ENCODE results near the gene APBB1IP. TPM values are rescaled to one million over a fixed set of nuclear protein-coding genes. Genes with fewer than 3 reads are reported as not detected.
A peak's percentile ranks its signal among the peaks of the same experiment; 100 is the strongest.

The APBB1IP gene
- polyA plus RNA-seq, 3 donors: 24.6 to 78.7 (median 45.4) TPM

DNA sequence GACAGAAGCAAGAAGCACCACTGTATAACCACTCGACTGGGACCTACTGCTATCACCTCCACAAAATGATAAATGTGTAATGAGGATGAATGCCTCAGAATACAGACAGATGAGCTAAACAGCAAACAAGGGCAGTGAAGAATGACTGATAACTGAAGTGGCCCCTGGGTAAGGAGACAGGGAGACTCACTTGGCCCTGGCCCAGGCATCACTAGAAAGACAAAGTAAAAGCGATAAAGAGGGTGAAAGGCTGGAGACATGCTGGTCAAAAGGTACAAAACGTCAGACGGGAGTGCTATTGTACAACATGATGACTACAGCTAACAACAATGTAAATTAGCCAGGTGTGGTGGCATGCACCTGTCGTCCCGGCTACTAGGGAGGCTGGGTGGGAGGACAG, 27.8 kb upstream of the APBB1IP start:
- intact Hi-C loops (cut with micrococcal nuclease): no loop called here
- H3K27ac Mint-ChIP-seq: no peak overlapping the region
- 100% methylated on average over 1 of the region's 6 CpGs for WGBS (ENCODE audit: insufficient coverage)

DNA sequence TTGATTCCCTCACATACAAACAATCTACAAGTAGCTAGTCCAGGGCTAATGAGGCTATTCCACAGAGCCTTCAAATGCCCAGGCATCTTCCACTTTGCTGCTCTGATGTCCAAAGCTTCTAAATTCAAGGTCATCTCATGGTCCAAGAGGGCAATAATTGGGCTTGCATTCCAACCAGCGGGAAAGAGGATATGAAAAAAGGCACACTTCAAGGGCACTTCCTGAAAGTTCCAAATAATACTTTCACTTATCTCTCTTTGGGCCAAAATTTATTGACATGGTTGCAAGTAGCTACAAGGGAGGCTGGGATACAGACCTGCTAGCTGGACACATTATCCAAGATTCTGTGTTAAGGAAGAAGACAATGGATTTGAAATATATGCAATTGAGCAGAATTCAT, 25.2 kb upstream of the APBB1IP start:
- no peaks in the 10 kb centered on the region for H3K36me3 Mint-ChIP-seq
- TF ChIP-seq, protein P1, sequence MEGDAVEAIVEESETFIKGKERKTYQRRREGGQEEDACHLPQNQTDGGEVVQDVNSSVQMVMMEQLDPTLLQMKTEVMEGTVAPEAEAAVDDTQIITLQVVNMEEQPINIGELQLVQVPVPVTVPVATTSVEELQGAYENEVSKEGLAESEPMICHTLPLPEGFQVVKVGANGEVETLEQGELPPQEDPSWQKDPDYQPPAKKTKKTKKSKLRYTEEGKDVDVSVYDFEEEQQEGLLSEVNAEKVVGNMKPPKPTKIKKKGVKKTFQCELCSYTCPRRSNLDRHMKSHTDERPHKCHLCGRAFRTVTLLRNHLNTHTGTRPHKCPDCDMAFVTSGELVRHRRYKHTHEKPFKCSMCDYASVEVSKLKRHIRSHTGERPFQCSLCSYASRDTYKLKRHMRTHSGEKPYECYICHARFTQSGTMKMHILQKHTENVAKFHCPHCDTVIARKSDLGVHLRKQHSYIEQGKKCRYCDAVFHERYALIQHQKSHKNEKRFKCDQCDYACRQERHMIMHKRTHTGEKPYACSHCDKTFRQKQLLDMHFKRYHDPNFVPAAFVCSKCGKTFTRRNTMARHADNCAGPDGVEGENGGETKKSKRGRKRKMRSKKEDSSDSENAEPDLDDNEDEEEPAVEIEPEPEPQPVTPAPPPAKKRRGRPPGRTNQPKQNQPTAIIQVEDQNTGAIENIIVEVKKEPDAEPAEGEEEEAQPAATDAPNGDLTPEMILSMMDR (IDR thresholded peaks at IDR 0.05): no peak
- H3K4me3 ChIP-seq (replicated peaks in 1 of 3; ENCODE audit: low read depth in 2 of 3, low read length in 3 of 3): no peak overlapping the region
- no peak overlapping the region for H3K9ac ChIP-seq (ENCODE audit: insufficient read depth, low read length, poor library complexity, severe bottlenecking)
- H2AFZ ChIP-seq (ENCODE audit: insufficient read depth, low read depth, low read length, poor library complexity, severe bottlenecking): no peak overlapping the region
- no peak overlapping the region for H3K27ac ChIP-seq (ENCODE audit: low read depth in 1 of 2, low read length in 2 of 2)
- H4K20me1 ChIP-seq (ENCODE audit: insufficient read depth, low read length): no peaks in the 10 kb centered on the region
- H3K79me2 ChIP-seq (ENCODE audit: insufficient read depth, low read length): no peaks in the 10 kb centered on the region
- H3K27me3 ChIP-seq (ENCODE audit: control insufficient read depth in 2 of 2, insufficient read depth in 2 of 2, low read length in 2 of 2): no peaks in the 10 kb centered on the region
- H3K27me3 Mint-ChIP-seq (ENCODE audit: low read depth in 3 of 3): peaks cover 0 to 3% (median 1%) of the 10 kb centered on the region in 3 donors
- DNase-seq: peak in 2 of 3 donors; percentile 24 to 25
- no peaks in the 10 kb centered on the region for H3K36me3 ChIP-seq (replicated peaks in 1 of 2; ENCODE audit: control insufficient read depth in 1 of 2, insufficient read depth in 2 of 2, low read length in 2 of 2)
- H3K27ac Mint-ChIP-seq: peak overlapping the region in 1 of 7 donors; percentile 5
- H3K4me1 ChIP-seq (ENCODE audit: control insufficient read depth in 1 of 2, insufficient read depth in 2 of 2, low read length in 2 of 2): peaks cover 14 to 19% of the 10 kb centered on the region in 2 donors
- no peak overlapping the region for H3K4me2 ChIP-seq (replicated peaks; ENCODE audit: extremely low read depth, low read length, poor library complexity, severe bottlenecking)
- H3K4me3 Mint-ChIP-seq: no peak overlapping the region
- peaks cover 24% of the 10 kb centered on the region for H3K4me1 Mint-ChIP-seq
- no peaks in the 10 kb centered on the region for H3K9me3 Mint-ChIP-seq
- WGBS (ENCODE audit: insufficient coverage): no CpG with 5 or more reads among the region's 1 CpG
- intact Hi-C loops (cut with micrococcal nuclease): no loop called here
- no peaks in the 10 kb centered on the region for H3K9me3 ChIP-seq (replicated peaks in 1 of 2; ENCODE audit: control insufficient read depth in 1 of 2, insufficient read depth in 1 of 2, low read length in 2 of 2)

More for the DNA sequence above, 27.8 kb upstream of the APBB1IP start:
- Histone ChIP-seq H3K4me1 (ENCODE audit: control insufficient read depth in 1 of 2, insufficient read depth in 2 of 2, low read length in 2 of 2) (peaks cover 19 to 20% of the 10 kb centered on the region in 2 donors), H3K9ac (ENCODE audit: insufficient read depth, low read length, poor library complexity, severe bottlenecking) (no peak overlapping the region), H3K9me3 (replicated peaks in 1 of 2; ENCODE audit: control insufficient read depth in 1 of 2, insufficient read depth in 1 of 2, low read length in 2 of 2) (no peaks in the 10 kb centered on the region), H3K4me3 (replicated peaks in 1 of 3; ENCODE audit: low read depth in 2 of 3, low read length in 3 of 3) (no peak overlapping the region), H3K27me3 (ENCODE audit: control insufficient read depth in 2 of 2, insufficient read depth in 2 of 2, low read length in 2 of 2) (no peaks in the 10 kb centered on the region), H2AFZ (ENCODE audit: insufficient read depth, low read depth, low read length, poor library complexity, severe bottlenecking) (no peak overlapping the region), H4K20me1 (ENCODE audit: insufficient read depth, low read length) (no peaks in the 10 kb centered on the region), H3K79me2 (ENCODE audit: insufficient read depth, low read length) (no peaks in the 10 kb centered on the region), H3K27ac (ENCODE audit: low read depth in 1 of 2, low read length in 2 of 2) (no peak overlapping the region), H3K36me3 (replicated peaks in 1 of 2; ENCODE audit: control insufficient read depth in 1 of 2, insufficient read depth in 2 of 2, low read length in 2 of 2) (no peaks in the 10 kb centered on the region), H3K4me2 (replicated peaks; ENCODE audit: extremely low read depth, low read length, poor library complexity, severe bottlenecking) (no peak overlapping the region)
- Mint-ChIP-seq H3K27me3 (ENCODE audit: low read depth in 3 of 3) (peaks cover 0 to 3% (median 1%) of the 10 kb centered on the region in 3 donors), H3K9me3 (no peaks in the 10 kb centered on the region), H3K4me3 (no peak overlapping the region), H3K36me3 (no peaks in the 10 kb centered on the region), H3K4me1 (peaks cover 32% of the 10 kb centered on the region)
- no peak for DNase-seq
- TF ChIP-seq, protein P1 (IDR thresholded peaks at IDR 0.05): no peak

Data from CD14-positive monocyte (primary cell).